Esophagus muscularis mucosa (tissue), 4 donors: ENCODE measurements around the gene ACVR2B. TPM values are rescaled to one million over a fixed set of nuclear protein-coding genes. Genes with fewer than 3 reads are reported as not detected.

Experiments
- DNase-seq: peaks from one replicate; pipeline ENCODE4 v3.0.0-alpha.2; 2017; ENCODE audit errors: extremely low spot score
- H3K27ac ChIP-seq, 4 donors: fragments of 200-600 bp; sonication (generic); replicated peaks in 1 of 4; 1 replicate in 3 of 4; 2 replicates in 1 of 4; pipeline ENCODE4 v1.5.1; 2016 to 2019; ENCODE audit warnings: mild to moderate bottlenecking in 1 of 4
- H3K27me3 ChIP-seq, 4 donors: fragments of 200-600 bp; sonication (generic); one replicate each; pipeline versions ENCODE4 v1.5.1 to v1.6.0; 2016 to 2019
- H3K36me3 ChIP-seq, 4 donors: fragments of 200-600 bp; sonication (generic); one replicate each; pipeline ENCODE4 v1.5.1; 2016 to 2019
- H3K4me1 ChIP-seq, 4 donors: fragments of 200-600 bp; sonication (generic); one replicate each; pipeline ENCODE4 v1.5.1; 2016 to 2019
- H3K4me3 ChIP-seq, 4 donors: fragments of 200-600 bp; sonication (generic); 1 replicate in 2 of 4; 2 replicates in 2 of 4; pipeline ENCODE4 v1.5.1; 2016 to 2019; ENCODE audit warnings: mild to moderate bottlenecking in 4 of 4, moderate library complexity in 1 of 4
- H3K9me3 ChIP-seq, 4 donors: fragments of 200-600 bp; sonication (generic); 1 replicate in 3 of 4; 2 replicates in 1 of 4; pipeline ENCODE4 v1.5.1; 2016 to 2019
- EP300 ChIP-seq: sonication (generic); formaldehyde crosslinking; IDR thresholded peaks from one replicate; pipeline ENCODE4 v1.6.1; 2017; ENCODE audit warnings: antibody characterized with exemption
- POLR2A ChIP-seq: fragments of 450-650 bp; IDR thresholded peaks from one replicate; pipeline ENCODE4 v1.6.1; 2017; ENCODE audit warnings: antibody characterized with exemption, moderate library complexity, mild to moderate bottlenecking, low read depth
- POLR2AphosphoS5 ChIP-seq, 2 donors: sonication (generic); formaldehyde crosslinking; IDR thresholded peaks; one replicate each; pipeline ENCODE4 v1.6.1; 2017; ENCODE audit warnings: antibody characterized with exemption in 2 of 2
- WGBS: methylation state at CpG from one replicate; pipeline ENCODE4 v1.1.5; 2018; 5-methylcytosine and 5-hydroxymethylcytosine counted together
- intact Hi-C: fragments of 100-400 bp; cut with DNase I; formaldehyde crosslinking; loops from one replicate; pipeline ENCODE4 v1.15.1; 2023
- total RNA-seq, 4 donors: library from RNA; depleted of rRNA; stranded (reverse); fragments of >200 nt; gene quantifications; one replicate each; pipeline versions ENCODE4 v1.1.0 to v1.2.1, GENCODE V29; 2016
- TF ChIP-seq, protein P1 (sequence below), 3 experiments: fragments of 200-600 bp in 2 of 3; fragments of 450-650 bp in 1 of 3; sonication (generic) in 2 of 3; IDR thresholded peaks; one replicate each; pipeline ENCODE4 v1.5.1; 2017 to 2019; ENCODE audit warnings: antibody characterized with exemption in 3 of 3, mild to moderate bottlenecking in 2 of 3, moderate library complexity in 1 of 3

Gene ACVR2B
- total RNA-seq, 4 donors from 2014 or later: 3.8 to 9.8 (median 5.9) TPM

DNA sequence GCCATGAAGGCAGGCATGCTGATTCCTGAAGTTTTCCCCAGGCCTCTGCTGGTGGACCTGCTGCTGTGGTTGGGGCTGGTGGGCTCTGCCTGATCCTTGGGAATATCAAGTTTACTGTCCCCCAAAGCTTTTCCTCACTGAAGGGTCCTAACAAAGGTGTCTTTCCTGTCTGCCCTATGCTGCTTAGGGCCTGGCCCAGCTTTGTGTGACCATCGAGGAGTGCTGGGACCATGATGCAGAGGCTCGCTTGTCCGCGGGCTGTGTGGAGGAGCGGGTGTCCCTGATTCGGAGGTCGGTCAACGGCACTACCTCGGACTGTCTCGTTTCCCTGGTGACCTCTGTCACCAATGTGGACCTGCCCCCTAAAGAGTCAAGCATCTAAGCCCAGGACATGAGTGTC, 29.3 kb downstream of the ACVR2B start:
- WGBS: 86% methylated on average over 8 of the region's 10 CpGs
- DNase-seq: no peak
- Histone ChIP-seq H3K4me1 (peaks cover 0 to 3% (median 0%) of the 10 kb centered on the region in 4 donors), H3K27ac (no peak overlapping the region), H3K9me3 (no peaks in the 10 kb centered on the region), H3K4me3 (no peak overlapping the region), H3K36me3 (peaks cover 35 to 76% (median 59%) of the 10 kb centered on the region in 4 donors), H3K27me3 (no peaks in the 10 kb centered on the region)
- intact Hi-C loops: no loop called here
- no peak for TF ChIP-seq POLR2A
- TF ChIP-seq, protein P1, sequence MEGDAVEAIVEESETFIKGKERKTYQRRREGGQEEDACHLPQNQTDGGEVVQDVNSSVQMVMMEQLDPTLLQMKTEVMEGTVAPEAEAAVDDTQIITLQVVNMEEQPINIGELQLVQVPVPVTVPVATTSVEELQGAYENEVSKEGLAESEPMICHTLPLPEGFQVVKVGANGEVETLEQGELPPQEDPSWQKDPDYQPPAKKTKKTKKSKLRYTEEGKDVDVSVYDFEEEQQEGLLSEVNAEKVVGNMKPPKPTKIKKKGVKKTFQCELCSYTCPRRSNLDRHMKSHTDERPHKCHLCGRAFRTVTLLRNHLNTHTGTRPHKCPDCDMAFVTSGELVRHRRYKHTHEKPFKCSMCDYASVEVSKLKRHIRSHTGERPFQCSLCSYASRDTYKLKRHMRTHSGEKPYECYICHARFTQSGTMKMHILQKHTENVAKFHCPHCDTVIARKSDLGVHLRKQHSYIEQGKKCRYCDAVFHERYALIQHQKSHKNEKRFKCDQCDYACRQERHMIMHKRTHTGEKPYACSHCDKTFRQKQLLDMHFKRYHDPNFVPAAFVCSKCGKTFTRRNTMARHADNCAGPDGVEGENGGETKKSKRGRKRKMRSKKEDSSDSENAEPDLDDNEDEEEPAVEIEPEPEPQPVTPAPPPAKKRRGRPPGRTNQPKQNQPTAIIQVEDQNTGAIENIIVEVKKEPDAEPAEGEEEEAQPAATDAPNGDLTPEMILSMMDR (IDR thresholded peaks at IDR 0.05): no peak
- no peak for TF ChIP-seq EP300
- TF ChIP-seq POLR2AphosphoS5 (IDR thresholded peaks at IDR 0.05): no peak

DNA sequence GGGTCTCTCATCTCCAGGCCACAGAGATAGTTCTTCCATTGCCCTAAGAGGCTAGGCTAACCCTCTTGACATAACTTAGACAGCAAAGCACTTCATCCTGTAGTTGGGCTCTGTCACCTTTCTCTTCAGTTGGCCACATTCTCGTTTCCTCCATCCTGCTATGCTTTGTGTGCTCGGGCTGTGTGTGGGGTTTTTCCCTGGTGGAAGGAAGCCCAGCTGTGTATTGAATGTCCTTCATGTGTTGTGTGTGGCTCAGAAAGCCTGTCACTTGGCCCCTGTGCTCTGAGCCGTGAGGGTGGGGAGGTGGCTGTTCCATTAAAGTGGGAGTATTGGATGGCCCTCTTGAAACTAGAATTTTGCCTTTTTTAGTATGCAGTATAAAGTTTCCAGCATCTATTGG, 33.6 kb downstream of the ACVR2B start:
- intact Hi-C loops: no loop called here
- WGBS: 79% methylated on average over 3 of the region's 3 CpGs
- DNase-seq: no peak
- Histone ChIP-seq H3K4me1 (peaks cover 0 to 7% (median 0%) of the 10 kb centered on the region in 4 donors), H3K27me3 (no peaks in the 10 kb centered on the region), H3K4me3 (no peak overlapping the region), H3K9me3 (no peaks in the 10 kb centered on the region), H3K27ac (no peak overlapping the region), H3K36me3 (peaks cover 17 to 32% (median 23%) of the 10 kb centered on the region in 4 donors)
- TF ChIP-seq POLR2A (no peak), EP300 (no peak), POLR2AphosphoS5 (IDR thresholded peaks at IDR 0.05) (no peak)
- TF ChIP-seq, protein P1 (IDR thresholded peaks at IDR 0.05): no peak

DNA sequence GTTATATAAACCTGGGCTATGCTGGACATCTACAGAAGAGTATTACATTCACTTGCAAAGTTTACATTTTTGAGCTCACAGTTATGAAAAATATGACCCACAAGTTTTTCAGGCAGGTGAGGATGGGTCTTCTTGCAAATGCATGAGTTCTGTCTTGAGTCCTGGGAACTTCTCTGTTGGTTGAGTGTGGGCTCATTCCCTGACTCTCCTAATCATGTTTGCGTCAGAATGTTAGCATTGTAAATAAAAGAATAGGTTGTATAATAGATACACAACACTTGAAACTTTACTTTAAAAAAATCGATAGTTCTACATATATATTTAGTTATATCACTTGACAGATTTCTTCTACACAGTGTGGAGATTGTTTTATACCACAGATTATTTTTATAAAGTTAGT, 35.3 kb downstream of the ACVR2B start:
- H3K4me3 ChIP-seq: no peak overlapping the region
- H3K36me3 ChIP-seq: peaks cover under 1 to 16% (median 7%) of the 10 kb centered on the region in 4 donors
- peaks cover 0 to 8% (median 4%) of the 10 kb centered on the region in 4 donors for H3K4me1 ChIP-seq
- WGBS: 85% methylated on average over 2 of the region's 2 CpGs
- H3K27ac ChIP-seq: no peak overlapping the region
- no peaks in the 10 kb centered on the region for H3K27me3 ChIP-seq
- intact Hi-C loops: no loop called here
- DNase-seq: no peak
- TF ChIP-seq EP300: no peak
- no peak for TF ChIP-seq POLR2AphosphoS5 (IDR thresholded peaks at IDR 0.05)
- TF ChIP-seq POLR2A: no peak
- TF ChIP-seq, protein P1 (IDR thresholded peaks at IDR 0.05): no peak
- no peaks in the 10 kb centered on the region for H3K9me3 ChIP-seq

DNA sequence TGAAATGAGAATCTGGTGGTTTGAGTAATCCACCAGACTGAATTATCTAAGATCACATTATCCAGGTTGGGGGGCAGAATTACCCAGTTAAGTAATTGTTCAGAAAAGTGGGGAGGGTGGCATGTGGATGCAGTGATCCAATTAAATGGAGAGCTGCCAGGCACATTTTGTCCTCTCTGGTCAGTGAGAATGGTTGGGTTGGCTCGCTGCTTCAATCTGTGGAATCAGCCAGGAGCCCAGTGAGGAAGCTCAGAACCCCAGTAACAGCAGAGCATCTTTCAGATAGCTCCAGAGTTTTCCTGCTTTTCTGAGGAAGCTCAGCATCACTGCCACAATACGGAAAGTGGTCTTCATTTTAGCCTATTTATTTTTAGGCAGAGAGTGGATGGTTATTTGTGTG, 36.1 kb downstream of the ACVR2B start:
- TF ChIP-seq POLR2A (no peak), POLR2AphosphoS5 (IDR thresholded peaks at IDR 0.05) (no peak), EP300 (no peak)
- TF ChIP-seq, protein P1 (IDR thresholded peaks at IDR 0.05): no peak
- H3K4me1 ChIP-seq: peaks cover 0 to 8% (median 4%) of the 10 kb centered on the region in 4 donors
- H3K36me3 ChIP-seq: peaks cover 0 to 8% (median 2%) of the 10 kb centered on the region in 4 donors
- 95% methylated on average over 2 of the region's 2 CpGs for WGBS
- DNase-seq: no peak
- intact Hi-C loops: no loop called here
- H3K9me3 ChIP-seq: no peaks in the 10 kb centered on the region
- H3K4me3 ChIP-seq: no peak overlapping the region
- no peak overlapping the region for H3K27ac ChIP-seq
- no peaks in the 10 kb centered on the region for H3K27me3 ChIP-seq
